ENCODE data around the gene PGM1.
"Not testable (repeated sequence)": the region's sequence is repeated elsewhere in the genome, so short reads cannot be mapped to it uniquely, and the experiment has no call there.

PGM1 gene

GRCh38 chr1:63593303-63593885, at the start of gene PGM1:
Gene PGM1, plus strand, starts transcription at chr1:63593411. Its CDS starts 78 bp downstream, at chr1:63593489.
- DNase-seq: peak; percentile 78

DNA sequence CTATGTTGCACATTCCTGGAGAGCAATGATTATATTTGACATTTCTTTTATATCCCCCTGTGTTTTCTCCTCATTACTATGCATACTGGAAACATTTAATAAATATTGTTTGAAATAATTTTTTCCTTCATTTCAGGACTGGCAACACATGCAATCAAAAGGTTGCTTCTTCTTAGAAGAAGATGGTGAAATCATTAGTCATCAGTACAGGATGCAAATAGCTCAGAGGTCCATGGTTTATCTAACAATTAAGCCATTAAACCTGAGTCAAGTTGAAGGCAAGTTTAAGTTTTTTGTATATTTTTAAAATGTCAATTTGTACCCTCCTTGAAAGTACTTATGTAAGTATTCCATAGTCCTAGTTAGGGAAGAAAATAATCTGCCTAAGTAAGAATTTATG, 47.4 kb upstream of the PGM1 start:
- DNase-seq: no peak

GRCh38 chr1:63547621-63548294, 45.5 kb upstream of the PGM1 start:
- no peak for DNase-seq

DNA sequence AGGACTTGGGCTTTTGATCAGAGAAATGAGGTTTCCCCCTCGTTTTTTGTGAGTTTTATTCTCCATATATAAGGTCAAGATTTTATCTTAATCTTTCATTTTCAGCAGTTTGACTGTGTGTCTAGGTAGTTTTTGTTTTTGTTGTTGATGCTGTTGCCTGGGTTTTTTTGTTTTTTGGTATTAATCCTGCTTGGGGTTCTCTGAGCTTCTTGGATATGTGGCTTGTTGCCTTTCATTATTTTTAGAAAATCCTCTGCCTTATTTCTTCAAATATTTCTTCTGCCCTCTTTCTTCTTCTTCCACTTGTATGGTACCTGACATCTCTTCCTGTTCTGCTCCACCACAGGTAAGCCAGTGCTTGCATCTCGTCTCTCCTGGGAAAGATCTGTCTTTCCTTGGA, 44.9 kb upstream of the PGM1 start:
- DNase-seq: no peak

- no peak for DNase-seq
Measured at GRCh38 chr1:63548877-63549276, 44.3 kb upstream of the PGM1 start.

- DNase-seq: no peak
Measured at GRCh38 chr1:63555480-63555879, 37.7 kb upstream of the PGM1 start.

- DNase-seq: no peak
Measured at GRCh38 chr1:63557365-63557987, 35.7 kb upstream of the PGM1 start.

- DNase-seq: no peak
Measured at GRCh38 chr1:63559357-63559756, 33.9 kb upstream of the PGM1 start.

DNA sequence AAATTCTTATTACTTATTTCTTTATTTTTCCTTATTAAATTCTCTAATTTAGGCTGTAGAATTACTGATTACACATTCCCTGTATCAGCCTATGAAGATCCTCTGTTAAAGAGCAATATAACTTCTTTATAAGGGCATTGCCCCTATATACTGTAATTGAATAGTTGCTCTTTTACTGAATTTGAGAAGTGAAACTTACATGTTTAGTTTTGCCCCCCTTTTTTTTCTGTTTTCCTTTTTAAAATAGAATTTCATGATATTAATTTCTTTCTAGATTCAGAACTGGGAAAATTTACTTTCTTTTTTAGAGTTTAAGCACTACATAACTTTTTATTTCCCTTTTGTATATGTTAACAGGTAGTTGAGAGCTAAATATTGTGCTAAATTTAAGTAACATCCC, 29.5 kb upstream of the PGM1 start:
- no peak for DNase-seq

DNA sequence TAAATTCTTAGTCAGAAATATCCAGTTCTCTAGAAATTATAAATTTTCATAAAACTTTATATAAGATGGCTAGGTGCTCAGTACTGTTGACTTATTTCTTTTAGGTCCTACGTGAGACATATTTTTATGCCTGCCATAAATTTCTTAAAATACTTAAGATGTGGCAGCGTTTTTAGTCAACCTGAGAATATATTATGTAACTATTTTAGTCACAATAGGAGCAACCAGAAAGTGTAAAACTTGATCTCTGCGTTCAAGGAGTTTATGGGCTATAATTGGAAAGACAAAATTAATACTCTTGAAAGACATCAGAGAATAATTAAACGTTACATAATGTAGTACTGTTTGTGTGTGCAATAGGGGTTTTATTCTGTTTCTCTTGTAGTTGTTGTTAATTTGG, 24.1 kb upstream of the PGM1 start:
- no peak for DNase-seq

DNA sequence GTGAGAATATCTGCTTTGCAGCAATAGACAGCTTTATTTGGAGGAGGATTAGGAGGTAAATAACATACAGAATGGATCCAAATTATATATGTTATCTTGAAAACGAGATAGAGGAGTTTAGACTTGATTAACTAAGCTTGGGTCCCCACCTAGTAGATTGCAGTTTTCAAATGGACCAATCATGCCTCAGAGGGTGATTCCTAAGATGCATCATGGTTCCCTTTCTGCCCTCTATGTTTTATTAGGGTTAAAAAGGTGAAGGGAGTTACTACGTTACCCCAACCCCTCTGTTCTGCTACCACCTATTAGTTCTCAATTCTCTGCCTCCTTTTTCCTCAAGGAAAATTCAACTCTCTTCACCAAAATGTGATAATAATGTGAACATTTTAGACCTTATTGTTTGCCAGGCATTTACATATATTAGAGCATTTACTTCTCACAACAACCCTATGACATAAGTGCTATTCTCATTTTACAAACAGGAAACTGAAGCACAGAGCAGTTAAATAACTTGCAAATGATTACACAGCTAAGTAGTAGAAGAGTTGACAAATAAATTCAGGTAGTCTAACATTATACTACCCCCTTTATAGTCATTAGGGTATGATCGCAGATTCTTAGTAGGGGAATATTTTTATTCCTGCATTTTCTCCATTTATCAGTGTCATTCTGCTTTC, 23.4 kb upstream of the PGM1 start:
- DNase-seq: no peak

DNA sequence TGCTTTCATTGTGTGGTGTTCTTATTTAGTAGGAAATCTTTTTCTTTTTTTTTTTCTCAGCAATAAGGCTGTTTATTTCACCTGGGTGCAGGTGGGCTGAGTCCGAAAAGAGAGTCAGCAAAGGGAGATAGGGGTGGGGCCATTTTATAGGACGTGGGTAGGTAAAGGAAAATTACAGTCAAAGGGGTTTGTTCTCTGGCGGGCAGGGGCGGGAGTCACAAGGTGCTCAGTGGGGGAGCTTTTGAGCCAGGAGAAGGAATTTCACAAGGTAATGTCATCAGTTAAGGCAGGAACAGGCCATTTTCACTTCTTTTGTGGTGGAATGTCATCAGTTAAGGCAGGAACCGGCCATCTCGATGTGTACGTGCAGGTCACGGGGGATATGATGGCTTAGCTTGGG, 20.5 kb upstream of the PGM1 start:
- not testable (repeated sequence) for DNase-seq

DNA sequence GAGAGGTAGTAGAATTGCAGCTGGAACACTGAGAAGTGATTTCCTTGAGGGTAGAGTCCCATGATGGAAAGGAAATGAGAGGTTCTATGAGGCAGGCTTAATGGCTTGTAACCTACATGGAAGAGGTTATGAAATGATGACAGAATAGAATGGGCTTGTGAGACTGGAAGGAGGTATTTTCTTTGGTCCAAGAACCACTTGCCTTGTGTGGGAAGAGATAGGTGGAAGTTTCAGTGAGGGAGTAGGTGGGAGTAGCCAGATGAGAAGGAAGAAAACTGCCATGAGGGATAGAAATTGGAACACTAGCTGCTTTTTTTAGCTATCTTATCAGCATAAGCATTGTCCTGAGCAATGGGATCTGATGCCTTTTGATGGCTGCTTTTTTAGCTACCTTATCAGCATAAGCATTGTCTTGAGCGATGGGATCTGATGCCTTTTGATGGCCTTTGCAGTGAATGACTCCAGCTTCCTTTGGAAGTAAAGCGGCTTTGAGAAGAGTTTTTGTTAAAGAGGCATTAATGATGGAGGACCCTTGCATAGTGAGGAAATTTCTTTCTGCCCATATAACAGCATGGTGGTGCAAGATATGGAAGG, 18.9 kb upstream of the PGM1 start:
- not testable (repeated sequence) for DNase-seq

- DNase-seq: peak; percentile 50
Measured at GRCh38 chr1:63575340-63575826, 17.8 kb upstream of the PGM1 start.

DNA sequence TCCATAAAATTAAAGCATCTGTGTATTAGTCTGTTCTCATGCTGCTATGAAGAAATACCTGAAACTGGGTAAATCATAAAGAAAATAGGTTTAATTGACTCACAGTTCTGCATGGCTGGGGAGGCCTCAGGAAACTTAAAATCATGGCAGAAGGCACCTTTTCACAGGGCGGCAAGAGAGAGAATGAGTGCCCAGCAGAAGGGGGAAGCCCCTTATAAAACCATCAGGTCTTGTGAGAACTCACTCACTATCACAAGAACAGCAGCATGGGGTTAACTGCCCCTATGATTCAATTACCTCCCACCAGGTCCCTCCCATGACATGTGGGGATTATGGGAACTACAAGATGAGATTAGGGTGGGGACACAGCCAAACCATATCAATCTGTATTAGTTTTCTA, 6.9 kb upstream of the PGM1 start:
- not testable (repeated sequence) for DNase-seq

GRCh38 chr1:63590166-63590560, 3.0 kb upstream of the PGM1 start:
- DNase-seq: no peak

DNA sequence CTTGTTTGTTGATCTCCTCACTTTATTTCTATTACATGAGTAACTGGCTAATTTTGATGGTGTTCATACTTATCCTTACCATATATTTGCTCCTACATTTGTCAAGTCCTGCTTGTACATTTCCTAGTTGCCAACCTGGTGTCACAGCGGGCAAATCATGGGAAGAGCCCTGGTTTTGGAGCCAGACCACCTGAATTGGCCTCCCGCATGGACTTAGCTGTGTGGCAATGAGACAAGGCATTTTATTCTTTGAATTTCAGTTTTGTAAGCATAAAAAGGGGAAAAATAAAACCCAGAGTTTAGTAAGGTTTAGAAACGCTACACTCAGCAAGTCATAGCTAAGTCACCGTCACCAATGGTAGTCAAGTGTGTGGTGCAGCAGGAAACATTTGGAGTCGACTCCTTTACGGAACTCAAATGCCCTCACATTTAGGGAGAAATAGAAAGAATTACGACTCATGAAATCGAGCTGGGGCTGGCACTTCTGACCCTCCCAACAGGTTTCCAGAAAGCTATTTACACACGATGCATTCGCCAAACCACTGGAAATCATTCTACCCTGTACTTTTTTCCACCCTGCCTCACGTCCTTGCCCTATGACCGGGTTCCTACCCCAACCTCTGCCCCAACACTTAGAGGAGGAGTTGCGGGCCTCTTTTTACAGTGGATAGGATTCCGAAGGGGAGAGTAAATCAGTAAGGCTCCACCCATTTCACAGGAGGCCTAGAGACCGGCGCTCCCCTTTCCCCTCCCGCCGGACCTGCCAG, 492 bp upstream of the PGM1 start:
- DNase-seq: peak; percentile 78

GRCh38 chr1:63593886-63594605, 835 bp downstream of the PGM1 start:
- DNase-seq: peak; percentile 58

DNA sequence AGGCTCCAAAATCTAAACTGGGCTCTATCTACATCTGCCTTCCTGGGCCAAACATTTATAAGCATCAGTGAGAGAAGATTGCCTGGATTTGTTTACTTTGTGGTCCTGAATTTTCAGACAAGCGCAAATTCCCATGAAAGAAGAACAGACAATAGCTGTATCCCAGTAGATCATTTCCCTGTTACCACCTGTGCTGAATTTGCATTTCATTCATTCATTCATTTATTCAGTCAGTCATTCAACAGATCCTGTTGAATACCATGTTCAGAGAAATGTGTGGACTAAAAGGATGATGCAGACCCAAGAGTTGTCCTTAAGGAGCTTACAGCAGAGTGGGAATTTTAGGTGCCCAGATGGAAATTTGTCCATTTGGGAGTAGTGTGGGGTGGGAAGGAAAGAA, 2.2 kb downstream of the PGM1 start:
- DNase-seq: no peak

DNA sequence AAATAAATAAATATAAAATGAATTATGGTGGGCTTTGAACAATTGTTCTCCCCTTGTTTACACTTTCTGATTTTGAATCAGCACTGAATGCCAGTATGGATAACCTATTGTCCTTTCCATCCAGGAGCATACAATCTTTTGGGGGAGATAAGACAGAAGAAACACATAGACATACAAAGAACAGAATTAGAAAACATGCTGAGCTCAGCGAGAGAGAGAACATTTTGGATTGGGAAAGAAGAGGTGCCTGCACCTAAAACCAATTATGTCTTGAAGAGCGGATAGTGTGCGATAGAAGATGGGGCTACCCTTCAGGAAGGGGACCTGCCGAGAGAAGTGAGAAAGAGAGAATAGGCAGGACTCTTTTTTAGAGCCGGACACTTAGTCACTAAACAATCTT, 6.6 kb downstream of the PGM1 start:
- no peak for DNase-seq

- DNase-seq: no peak
Measured at GRCh38 chr1:63600248-63600647, 7.0 kb downstream of the PGM1 start.

DNA sequence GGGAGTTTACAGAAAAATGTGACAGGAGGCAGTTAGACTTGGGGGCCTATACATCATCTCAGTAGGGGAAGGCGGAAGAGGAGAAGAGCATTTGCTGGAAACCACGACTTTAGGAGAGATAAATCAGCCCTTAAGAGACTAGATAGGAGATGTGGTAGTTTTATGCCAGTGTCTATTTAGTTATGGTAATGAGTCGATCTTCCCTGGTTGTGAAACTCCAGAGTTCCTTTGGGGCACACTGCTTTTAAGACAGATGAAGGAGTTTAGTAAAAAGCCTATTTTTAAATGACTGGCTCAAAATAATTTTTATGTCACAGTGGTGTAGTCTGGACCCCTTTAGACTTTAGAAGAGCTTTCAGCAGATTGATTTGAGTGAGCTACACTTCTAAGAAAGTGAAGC, 7.8 kb downstream of the PGM1 start:
- DNase-seq: no peak
